Posterior cingulate gyrus (tissue), 11 donors: ENCODE results near the gene SLC11A1.

Experiments
- DNase-seq, 10 donors: peaks; one replicate each; pipeline versions ENCODE4 v3.0.0 to v3.0.0-alpha.2; 2020 to 2021; ENCODE audit warnings: mixed read lengths in 3 of 10
- intact Hi-C: fragments of 100-400 bp; cut with DNase I; formaldehyde crosslinking; loops from one replicate; pipeline ENCODE4 v1.15.1; 2023

SLC11A1 gene, protein sequence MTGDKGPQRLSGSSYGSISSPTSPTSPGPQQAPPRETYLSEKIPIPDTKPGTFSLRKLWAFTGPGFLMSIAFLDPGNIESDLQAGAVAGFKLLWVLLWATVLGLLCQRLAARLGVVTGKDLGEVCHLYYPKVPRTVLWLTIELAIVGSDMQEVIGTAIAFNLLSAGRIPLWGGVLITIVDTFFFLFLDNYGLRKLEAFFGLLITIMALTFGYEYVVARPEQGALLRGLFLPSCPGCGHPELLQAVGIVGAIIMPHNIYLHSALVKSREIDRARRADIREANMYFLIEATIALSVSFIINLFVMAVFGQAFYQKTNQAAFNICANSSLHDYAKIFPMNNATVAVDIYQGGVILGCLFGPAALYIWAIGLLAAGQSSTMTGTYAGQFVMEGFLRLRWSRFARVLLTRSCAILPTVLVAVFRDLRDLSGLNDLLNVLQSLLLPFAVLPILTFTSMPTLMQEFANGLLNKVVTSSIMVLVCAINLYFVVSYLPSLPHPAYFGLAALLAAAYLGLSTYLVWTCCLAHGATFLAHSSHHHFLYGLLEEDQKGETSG

DNA sequence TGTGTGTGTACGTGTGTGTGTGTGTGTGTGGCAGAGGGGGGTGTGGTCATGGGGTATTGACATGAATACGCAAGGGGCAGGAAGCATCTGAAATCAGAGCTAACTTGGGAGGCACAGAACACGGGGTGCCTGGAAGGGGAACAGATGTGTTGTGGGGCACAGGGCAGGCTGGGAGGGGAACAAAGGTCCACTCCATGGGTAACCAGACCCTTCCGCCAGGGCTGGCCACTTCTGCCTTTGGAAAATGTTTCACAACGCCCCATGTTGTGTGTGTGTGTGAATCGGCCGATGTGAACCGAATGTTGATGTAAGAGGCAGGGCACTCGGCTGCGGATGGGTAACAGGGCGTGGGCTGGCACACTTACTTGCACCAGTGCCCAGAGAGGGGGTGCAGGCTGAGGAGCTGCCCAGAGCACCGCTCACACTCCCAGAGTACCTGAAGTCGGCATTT is at the start of gene SLC11A1:
TSS of gene SLC11A1 (plus strand) at position 358 of the 451 bp plus-strand sequence. CDS start 96 bp downstream, outside the sequence.
- intact Hi-C loops = no loop called here
- DNase-seq = peak in 5 of 10 donors; percentile 32 to 92 (median 53)

GRCh38 chr2:218332288-218332687 is 49.8 kb upstream of the SLC11A1 start:
- peak in 2 of 10 donors; percentile 18 to 32 for DNase-seq
- intact Hi-C loops = no loop called here

DNA sequence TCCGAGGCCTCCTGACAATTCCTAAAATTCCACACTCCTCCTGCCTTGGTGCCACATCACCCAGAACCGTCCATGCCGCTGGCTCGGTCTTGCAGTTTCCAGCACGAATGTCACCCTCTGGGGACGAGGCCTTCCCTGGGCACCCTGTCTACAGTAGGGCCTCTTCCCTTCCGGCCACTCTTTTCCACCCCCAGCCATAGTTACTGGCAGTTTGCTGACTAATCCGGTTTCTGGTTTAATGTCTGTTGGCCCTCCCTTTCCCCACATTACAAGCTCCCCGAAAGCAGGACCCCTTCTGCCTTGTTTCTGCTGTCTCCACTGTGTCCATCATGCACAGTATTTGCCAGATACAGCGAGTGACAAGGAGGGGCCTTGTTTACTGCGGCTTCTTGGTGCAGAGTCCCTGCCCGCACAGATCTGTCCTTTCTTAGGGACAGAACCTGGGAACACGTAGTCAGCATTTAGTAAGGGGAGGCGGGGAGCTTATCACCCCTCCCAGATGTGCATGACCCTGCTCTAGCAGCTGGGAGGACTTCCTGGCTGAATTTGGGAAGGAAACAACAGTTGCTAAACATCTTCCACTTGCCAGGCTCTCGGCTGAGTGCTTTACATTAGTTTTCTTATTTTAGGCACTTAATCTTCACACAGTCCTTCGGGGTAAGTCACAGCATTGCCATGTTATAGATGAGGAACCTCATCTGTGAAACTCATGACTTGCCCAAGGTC is 49.0 kb upstream of the SLC11A1 start:
- intact Hi-C loops = no loop called here
- DNase-seq = peak in 2 of 10 donors; percentile 76 to 81

- peak in 2 of 10 donors; percentile 19 to 26 for DNase-seq
- intact Hi-C loops = no loop called here
Measured at GRCh38 chr2:218334531-218334930, 47.5 kb upstream of the SLC11A1 start.

DNA sequence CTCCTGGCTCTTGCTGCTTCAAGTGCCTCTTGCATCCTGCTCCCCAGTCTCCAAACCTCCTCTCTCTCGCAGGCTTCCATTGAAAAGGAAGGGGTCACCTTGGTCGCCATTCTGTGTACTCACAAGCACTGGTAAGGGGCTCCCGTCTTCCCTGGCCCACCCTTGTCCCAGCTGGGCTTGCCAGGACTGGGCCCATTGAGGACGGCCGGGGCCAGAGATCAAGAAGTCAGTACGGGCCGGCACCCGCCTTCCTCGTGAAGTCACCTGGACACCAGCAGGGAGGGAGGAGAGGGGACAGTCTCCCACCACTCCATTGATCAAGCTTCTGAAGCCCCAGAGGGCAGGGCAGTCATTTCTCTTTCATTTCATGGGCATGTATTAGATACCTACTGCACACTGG is 41.4 kb upstream of the SLC11A1 start:
- intact Hi-C loops = no loop called here

GRCh38 chr2:218341381-218341780 is 40.7 kb upstream of the SLC11A1 start:
- intact Hi-C loops = no loop called here
- peak in 2 of 10 donors; percentile 60 to 77 for DNase-seq

More for the DNA sequence above, 41.4 kb upstream of the SLC11A1 start:
- peak in 2 of 10 donors; percentile 55 to 70 for DNase-seq

DNA sequence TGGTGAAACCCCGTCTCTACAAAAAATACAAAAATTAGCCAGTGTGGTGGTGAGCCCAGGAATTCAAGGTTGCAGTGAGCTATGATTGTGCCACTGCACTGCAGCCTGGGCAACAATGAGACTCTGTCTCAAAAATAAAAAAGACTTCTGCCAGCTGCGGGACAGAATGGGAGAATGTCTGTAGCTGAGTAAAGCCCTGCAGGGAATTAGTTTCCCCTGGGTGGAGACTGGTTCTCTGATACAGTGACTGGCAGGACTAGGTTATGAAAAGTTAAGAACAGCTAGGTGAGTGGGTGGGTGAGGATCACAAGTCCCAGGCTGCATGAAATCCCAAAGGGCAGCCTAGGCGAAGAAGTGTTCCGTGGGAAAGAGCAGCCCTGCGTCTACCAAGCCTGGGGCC is 39.2 kb upstream of the SLC11A1 start:
- peak in 1 of 10 donors; percentile 1 for DNase-seq
- intact Hi-C loops = no loop called here

DNA sequence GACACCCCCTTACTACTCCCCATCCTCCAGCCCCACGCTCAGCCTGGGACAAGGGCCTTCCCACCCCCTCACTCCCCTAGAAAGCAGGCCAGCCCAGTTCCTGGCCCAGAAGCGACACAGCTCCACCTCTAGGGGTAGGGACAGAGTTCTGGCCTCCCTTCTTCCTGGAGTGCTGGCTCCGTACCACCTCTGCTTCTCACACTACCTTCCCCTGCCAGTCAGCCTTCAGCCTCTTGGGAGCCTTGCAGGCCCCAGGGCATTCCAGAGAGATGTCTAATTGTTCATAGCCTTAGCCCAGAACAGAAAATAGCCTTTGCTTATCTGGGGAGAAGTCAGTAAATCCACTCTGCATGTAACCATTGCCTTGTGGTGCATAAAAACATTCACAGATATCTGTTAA is 38.5 kb upstream of the SLC11A1 start:
- peak in 2 of 10 donors; percentile 8 to 9 for DNase-seq
- intact Hi-C loops = no loop called here

DNA sequence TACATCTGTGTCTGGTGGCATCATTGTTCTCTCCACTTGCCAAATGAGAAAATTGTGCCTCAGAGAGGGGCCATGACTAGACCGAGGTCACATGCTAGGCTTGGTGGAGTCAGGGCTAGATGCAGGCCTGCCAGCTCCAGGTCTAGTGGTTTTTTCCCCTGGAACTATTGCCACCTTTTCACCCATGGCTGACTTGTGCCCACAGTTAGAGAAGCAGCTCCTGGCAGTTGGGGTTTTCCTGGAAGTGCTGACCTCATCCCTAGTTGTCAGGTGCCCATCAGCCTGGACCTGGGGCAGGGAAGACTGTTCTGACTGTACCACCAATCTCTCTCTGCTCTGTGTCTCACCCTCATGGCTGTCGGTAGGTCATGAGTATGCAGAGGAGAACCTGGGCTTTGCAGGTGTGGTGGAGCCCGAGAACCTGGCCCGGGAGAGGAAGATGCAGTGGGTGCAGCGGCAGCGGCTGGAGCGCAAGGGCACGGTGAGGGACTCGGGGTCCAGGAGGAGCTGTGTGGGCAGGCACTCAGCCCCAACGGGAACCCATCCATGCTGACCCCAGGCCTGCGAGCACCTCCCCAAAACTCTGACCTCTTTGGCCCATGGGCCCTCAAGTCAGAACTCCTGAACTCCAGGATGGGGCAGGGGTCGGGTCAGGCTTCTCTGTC is 37.9 kb upstream of the SLC11A1 start:
- intact Hi-C loops = no loop called here
- DNase-seq = peak in 2 of 10 donors; percentile 66 to 68

- DNase-seq = peak in 3 of 10 donors; percentile 17 to 73 (median 55)
- intact Hi-C loops = no loop called here
Measured at GRCh38 chr2:218344755-218345417, 37.2 kb upstream of the SLC11A1 start.

- DNase-seq = peak in 3 of 10 donors; percentile 24 to 55 (median 24)
Measured at GRCh38 chr2:218345491-218346236, 36.4 kb upstream of the SLC11A1 start.

GRCh38 chr2:218347172-218347571 is 34.9 kb upstream of the SLC11A1 start:
- intact Hi-C loops = no loop called here
- peak in 1 of 10 donors; percentile 3 for DNase-seq

More at GRCh38 chr2:218345491-218346236, 36.4 kb upstream of the SLC11A1 start:
- intact Hi-C loops = no loop called here

DNA sequence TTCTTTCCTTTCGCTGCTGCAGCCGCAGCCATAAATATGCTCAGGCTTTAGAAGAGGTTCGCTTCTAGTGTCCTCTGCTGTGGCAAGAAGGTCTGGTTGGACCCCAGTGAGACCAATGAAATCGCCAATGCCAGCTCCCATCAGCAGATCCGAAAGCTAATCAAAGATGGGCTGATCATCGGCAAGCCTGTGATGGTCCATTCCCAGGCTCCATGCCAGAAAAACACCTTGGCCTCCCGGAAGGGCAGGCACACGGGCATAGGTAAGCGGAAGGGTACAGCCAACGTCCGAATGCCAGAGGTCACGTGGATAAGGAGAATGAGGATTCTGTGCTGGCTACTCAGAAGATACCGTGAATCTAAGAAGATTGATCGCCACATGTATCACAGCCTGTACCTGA is 28.0 kb upstream of the SLC11A1 start:
- intact Hi-C loops = no loop called here
- peak in 3 of 10 donors; percentile 17 to 27 (median 20) for DNase-seq

- peak in 3 of 10 donors; percentile 23 to 61 (median 40) for DNase-seq
- intact Hi-C loops = no loop called here
Measured at GRCh38 chr2:218354850-218355443, 27.1 kb upstream of the SLC11A1 start.

GRCh38 chr2:218357236-218358177 is 24.6 kb upstream of the SLC11A1 start:
- intact Hi-C loops = no loop called here

GRCh38 chr2:218360453-218360852 is 21.6 kb upstream of the SLC11A1 start:
- intact Hi-C loops = no loop called here
- peak in 3 of 10 donors; percentile 9 to 44 (median 32) for DNase-seq

More at GRCh38 chr2:218357236-218358177, 24.6 kb upstream of the SLC11A1 start:
- DNase-seq = peak in 2 of 10 donors; percentile 33 to 46

DNA sequence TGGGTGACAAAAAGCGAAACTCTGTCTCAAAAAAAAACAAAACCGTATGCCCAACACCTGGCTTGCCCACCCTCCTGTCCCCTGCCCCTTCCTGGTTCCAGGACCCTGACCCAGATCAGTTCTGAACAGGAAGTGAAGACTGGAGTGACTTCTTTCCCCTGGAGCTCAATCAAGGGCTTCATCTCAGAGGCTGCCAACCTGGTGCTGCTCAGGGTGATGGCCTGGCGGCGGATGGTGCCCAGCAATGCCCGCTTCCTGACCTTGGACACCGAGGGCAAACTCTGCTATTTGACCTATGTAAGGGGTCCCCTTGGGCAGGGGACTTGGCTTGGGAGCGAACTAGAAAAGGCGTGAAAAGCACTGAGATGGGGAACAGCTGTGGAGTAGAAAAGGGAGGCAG is 19.5 kb upstream of the SLC11A1 start:
- intact Hi-C loops = no loop called here
- peak in 3 of 10 donors; percentile 6 to 52 (median 16) for DNase-seq
